Kidney (tissue), 14 donors: Measurements from ENCODE around the gene CLEC2B. TPM values are rescaled to one million over a fixed set of nuclear protein-coding genes. Genes with fewer than 3 reads are reported as not detected.

Experiments
- DNase-seq, 5 donors: peaks; one replicate each; pipeline ENCODE4 v3.0.0-alpha.2; 2013 to 2020
- FAIRE-seq: peaks from 2 replicates; lab custom pipeline; 2012; peaks lifted over from hg19 to GRCh38; lab: Jason Lieb, UNC
- H3K27ac ChIP-seq, 2 donors: one replicate each; pipeline ENCODE4 v1.7.0; 2013; ENCODE audit warnings: low read depth in 2 of 2, low read length in 2 of 2, inconsistent platforms in 1 of 2
- H3K27me3 ChIP-seq: one replicate; pipeline ENCODE4 v1.7.1; 2013; ENCODE audit warnings: low read length, inconsistent platforms; ENCODE audit not compliant: control insufficient read depth, insufficient read depth
- H3K36me3 ChIP-seq, 3 donors: one replicate each; pipeline versions ENCODE4 v1.7.0 to v1.7.1; 2013; ENCODE audit warnings: low read length in 3 of 3, control low read depth in 1 of 3, inconsistent platforms in 1 of 3; ENCODE audit not compliant: insufficient read depth in 3 of 3, control insufficient read depth in 2 of 3
- H3K4me1 ChIP-seq, 3 donors: one replicate each; pipeline versions ENCODE4 v1.7.0 to v1.7.1; 2013; ENCODE audit warnings: low read length in 3 of 3, inconsistent platforms in 1 of 3, low read depth in 1 of 3; ENCODE audit not compliant: control insufficient read depth in 2 of 3, insufficient read depth in 2 of 3
- H3K4me3 ChIP-seq, 3 donors: one replicate each; pipeline versions ENCODE4 v1.7.0 to v1.8.1; 2013; ENCODE audit warnings: low read length in 3 of 3, control low read depth in 1 of 3, inconsistent platforms in 1 of 3
- H3K9ac ChIP-seq, 3 donors: one replicate each; pipeline versions ENCODE4 v1.7.0 to v1.7.1; 2013; ENCODE audit warnings: low read length in 3 of 3, control low read depth in 1 of 3, inconsistent platforms in 1 of 3
- H3K9me3 ChIP-seq, 3 donors: one replicate each; pipeline versions ENCODE4 v1.7.0 to v1.7.1; 2013; ENCODE audit warnings: low read length in 3 of 3, control low read depth in 1 of 3, inconsistent platforms in 1 of 3; ENCODE audit not compliant: control insufficient read depth in 2 of 3, insufficient read depth in 1 of 3
- intact Hi-C: fragments of 100-400 bp; cut with DNase I; formaldehyde crosslinking; loops from one replicate; pipeline ENCODE4 v1.11.1; 2022
- polyA plus RNA-seq: library from polyadenylated mRNA; stranded (reverse); fragments of 350-450 nt; fragmentation: Illumina TruSeq; extraction: RNeasy Lipid Tissue Mini Kit (QIAGEN cat#74804); gene quantifications from one replicate; pipeline ENCODE4 v1.2.3, GENCODE V29; 2014; ENCODE audit warnings: low read depth, low replicate concordance; ENCODE audit not compliant: insufficient read depth
- total RNA-seq: library from RNA; stranded (reverse); fragmentation: NEBNext Ultra II Directional; extraction: Animal tissue kit (Norgen Biotek cat#: 25700); gene quantifications from one replicate; pipeline ENCODE4 v1.2.1, GENCODE V29; 2021
- TF ChIP-seq, protein P1 (sequence below): IDR thresholded peaks from 3 replicates; pipeline ENCODE4 v1.5.1; 2012; ENCODE audit warnings: mild to moderate bottlenecking, moderate library complexity, borderline replicate concordance; ENCODE audit not compliant: insufficient read depth; ENCODE audit errors: extremely low read depth
- donor health status: control.
- donor health status: control.
- donor health status: control.
- donor health status: control.
- donor health status: control.
- donor health status: DM: yes; HTN: yes; CAD: no.
- donor health status: Normal renal cell carcinoma (clear cell type).

The CLEC2B gene
- total and polyA plus RNA-seq, 2 donors from 2014 or later: 7.0 to 11.8 TPM

DNA sequence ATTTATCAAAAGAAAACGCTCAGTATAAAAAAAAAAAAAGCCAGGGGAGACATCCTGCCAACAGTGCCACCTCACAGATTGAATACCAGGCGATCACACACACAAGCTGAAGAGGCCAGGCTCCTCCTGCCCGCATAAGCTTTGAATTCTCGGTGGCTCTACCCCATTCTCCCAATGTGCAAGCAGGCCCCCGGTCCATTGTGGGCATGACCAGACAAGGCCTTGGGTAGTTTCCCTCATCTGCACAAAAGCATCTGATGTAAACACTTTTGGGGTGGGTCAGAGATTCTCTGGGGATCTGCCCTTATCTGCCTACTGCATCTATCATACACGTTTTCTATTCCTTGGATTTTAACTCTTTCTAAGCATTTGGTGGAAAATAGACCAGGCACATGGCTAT is 28.4 kb upstream of the CLEC2B start:
- Histone ChIP-seq H3K27ac (no peak overlapping the region), H3K9me3 (no peaks in the 10 kb centered on the region), H3K9ac (no peak overlapping the region), H3K4me1 (no peaks in the 10 kb centered on the region), H3K4me3 (no peak overlapping the region), H3K27me3 (no peaks in the 10 kb centered on the region), H3K36me3 (no peaks in the 10 kb centered on the region)
- DNase-seq (no peak), FAIRE-seq (no peak)
- TF ChIP-seq, protein P1, sequence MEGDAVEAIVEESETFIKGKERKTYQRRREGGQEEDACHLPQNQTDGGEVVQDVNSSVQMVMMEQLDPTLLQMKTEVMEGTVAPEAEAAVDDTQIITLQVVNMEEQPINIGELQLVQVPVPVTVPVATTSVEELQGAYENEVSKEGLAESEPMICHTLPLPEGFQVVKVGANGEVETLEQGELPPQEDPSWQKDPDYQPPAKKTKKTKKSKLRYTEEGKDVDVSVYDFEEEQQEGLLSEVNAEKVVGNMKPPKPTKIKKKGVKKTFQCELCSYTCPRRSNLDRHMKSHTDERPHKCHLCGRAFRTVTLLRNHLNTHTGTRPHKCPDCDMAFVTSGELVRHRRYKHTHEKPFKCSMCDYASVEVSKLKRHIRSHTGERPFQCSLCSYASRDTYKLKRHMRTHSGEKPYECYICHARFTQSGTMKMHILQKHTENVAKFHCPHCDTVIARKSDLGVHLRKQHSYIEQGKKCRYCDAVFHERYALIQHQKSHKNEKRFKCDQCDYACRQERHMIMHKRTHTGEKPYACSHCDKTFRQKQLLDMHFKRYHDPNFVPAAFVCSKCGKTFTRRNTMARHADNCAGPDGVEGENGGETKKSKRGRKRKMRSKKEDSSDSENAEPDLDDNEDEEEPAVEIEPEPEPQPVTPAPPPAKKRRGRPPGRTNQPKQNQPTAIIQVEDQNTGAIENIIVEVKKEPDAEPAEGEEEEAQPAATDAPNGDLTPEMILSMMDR: no peak
- intact Hi-C loops: no loop called here

DNA sequence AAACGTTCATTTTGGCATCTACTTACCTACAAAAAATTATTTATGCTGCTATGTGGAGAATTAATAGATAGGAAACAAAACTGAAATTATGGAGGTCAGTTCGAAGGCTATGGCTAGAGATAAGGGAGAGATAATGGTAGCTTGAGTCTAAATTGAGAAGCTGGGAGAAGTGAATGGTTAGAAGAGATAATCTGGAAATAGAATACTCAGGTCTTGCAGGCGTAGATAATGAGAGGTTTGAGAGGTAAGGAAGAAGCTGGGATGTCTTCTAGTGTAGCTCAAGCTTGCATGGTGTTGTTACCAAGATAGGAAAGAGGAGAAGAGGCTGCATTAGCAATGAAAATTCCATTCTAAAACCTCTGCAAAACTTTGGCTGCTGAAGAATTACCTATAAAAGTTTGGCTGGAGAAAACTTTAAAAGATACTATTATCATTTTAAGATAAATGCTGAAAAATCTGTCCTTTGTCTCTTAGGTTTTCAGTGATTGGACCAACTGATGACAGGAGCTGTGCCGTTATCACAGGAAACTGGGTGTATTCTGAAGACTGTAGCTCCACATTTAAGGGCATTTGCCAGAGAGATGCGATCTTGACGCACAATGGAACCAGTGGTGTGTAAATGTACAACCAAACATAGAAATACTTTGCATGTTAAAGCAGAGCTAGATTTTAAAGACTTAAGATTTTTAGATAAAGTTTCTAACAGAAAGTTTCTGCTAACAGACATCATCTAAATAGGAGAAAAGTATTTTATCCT is 26.2 kb upstream of the CLEC2B start:
- no peak overlapping the region for H3K4me3 ChIP-seq
- intact Hi-C loops: no loop called here

DNA sequence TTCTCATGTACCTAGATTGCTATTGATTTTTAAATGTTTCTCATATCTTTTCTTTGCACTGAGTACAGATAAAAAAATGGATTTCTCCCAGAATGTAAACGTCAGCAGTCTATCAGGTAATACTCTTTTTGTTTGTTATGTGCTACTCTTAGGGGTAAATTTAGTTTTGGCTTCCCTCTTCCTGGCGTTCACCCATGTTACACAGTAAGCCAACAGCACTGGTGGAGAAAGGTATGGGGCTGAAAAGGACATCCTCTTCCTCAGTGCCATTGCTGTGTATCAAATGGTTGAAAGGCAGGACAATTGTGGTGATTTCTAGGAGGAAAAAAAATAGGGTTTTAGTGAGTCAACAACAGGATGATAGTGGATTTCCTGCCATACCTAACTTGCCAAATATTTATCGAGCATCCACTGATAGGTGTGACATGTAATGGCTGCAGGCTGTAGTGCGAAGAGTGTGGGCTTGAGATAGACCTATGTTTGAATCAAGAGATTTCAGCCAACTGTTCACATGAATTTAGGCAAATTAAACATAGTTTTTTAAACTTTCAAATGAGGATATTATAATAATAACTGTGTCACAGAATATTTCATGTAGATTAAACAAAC is 19.6 kb upstream of the CLEC2B start:
- Histone ChIP-seq H3K9me3 (no peaks in the 10 kb centered on the region), H3K27ac (no peak overlapping the region), H3K27me3 (no peaks in the 10 kb centered on the region), H3K4me3 (no peak overlapping the region), H3K4me1 (no peaks in the 10 kb centered on the region), H3K9ac (no peak overlapping the region), H3K36me3 (no peaks in the 10 kb centered on the region)
- intact Hi-C loops: no loop called here
- TF ChIP-seq, protein P1: no peak
- no peak for FAIRE-seq
- no peak for DNase-seq

More for the DNA sequence above, 26.2 kb upstream of the CLEC2B start:
- H3K9me3 ChIP-seq: no peaks in the 10 kb centered on the region
- no peaks in the 10 kb centered on the region for H3K27me3 ChIP-seq
- FAIRE-seq: no peak
- DNase-seq: no peak
- H3K9ac ChIP-seq: no peak overlapping the region
- H3K36me3 ChIP-seq: no peaks in the 10 kb centered on the region
- no peak overlapping the region for H3K27ac ChIP-seq
- TF ChIP-seq, protein P1: no peak
- H3K4me1 ChIP-seq: no peaks in the 10 kb centered on the region
